ENCODE data around the gene PRKCH.

DNA sequence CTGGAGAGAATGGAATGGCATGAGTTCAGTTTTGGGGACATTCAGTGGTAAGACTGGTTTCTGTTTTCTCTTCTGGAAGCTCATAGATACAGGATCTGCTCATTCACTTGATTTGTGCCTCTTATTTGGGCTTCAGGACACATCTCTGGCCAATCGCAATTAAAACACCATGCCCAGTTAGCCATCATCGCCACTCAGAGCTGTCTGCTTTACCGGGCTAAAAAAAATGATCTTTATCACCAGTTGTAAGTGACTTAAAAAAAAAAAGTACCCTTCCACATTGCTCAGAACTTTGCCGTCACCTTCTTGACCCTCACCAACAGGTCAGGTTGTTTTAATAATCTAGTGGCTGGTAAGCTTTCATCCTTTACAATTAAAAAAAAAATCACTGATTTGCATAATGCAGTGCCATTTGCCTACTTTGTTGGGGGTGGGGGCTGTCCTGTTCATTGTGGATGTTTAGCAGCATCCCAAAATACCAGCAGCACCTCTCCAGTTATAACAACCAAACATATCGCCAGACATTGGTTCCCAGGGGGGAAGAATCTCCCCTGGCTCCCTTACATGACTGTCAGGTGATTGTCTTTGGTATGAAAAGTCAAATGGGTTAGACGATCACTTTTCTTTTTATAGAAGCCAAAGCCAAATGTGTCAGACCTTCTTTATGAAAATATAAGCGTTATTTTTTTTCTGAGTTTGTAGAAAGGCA is 150.1 kb downstream of the PRKCH start:
- no peak for TF ChIP-seq POLR2A (IDR thresholded peaks at IDR 0.05)
- TF ChIP-seq, protein P1, sequence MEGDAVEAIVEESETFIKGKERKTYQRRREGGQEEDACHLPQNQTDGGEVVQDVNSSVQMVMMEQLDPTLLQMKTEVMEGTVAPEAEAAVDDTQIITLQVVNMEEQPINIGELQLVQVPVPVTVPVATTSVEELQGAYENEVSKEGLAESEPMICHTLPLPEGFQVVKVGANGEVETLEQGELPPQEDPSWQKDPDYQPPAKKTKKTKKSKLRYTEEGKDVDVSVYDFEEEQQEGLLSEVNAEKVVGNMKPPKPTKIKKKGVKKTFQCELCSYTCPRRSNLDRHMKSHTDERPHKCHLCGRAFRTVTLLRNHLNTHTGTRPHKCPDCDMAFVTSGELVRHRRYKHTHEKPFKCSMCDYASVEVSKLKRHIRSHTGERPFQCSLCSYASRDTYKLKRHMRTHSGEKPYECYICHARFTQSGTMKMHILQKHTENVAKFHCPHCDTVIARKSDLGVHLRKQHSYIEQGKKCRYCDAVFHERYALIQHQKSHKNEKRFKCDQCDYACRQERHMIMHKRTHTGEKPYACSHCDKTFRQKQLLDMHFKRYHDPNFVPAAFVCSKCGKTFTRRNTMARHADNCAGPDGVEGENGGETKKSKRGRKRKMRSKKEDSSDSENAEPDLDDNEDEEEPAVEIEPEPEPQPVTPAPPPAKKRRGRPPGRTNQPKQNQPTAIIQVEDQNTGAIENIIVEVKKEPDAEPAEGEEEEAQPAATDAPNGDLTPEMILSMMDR (IDR thresholded peaks at IDR 0.05): no peak
